SU-DHL-6 (cell line): ENCODE measurements around the gene MCUR1.

ENCODE experiments used
- H2AFZ ChIP-seq: fragments of 200-600 bp; sonication (generic); 2 replicates; pipeline ENCODE4 v1.6.1; 2014; ENCODE audit warnings: low read depth, mild to moderate bottlenecking, moderate library complexity, mixed read lengths, antibody characterized with exemption, low read length; ENCODE audit not compliant: severe bottlenecking
- H3F3A ChIP-seq: fragments of 200-600 bp; shearing (Covaris generic); 2 replicates; pipeline ENCODE4 v1.6.0; 2016; ENCODE audit warnings: antibody characterized with exemption, mild to moderate bottlenecking; ENCODE audit not compliant: insufficient read depth
- H3K27ac ChIP-seq: fragments of 200-600 bp; sonication (generic); 2 replicates; pipeline ENCODE4 v1.5.1; 2016; ENCODE audit warnings: low read depth, mild to moderate bottlenecking, low read length, moderate library complexity, mixed read lengths
- H3K27me3 ChIP-seq: fragments of 200-600 bp; sonication (generic), shearing (Covaris generic); 2 replicates; pipeline ENCODE4 v1.6.0; 2014; ENCODE audit warnings: mild to moderate bottlenecking, low read length
- H3K36me3 ChIP-seq: fragments of 200-600 bp; sonication (generic); 2 replicates; pipeline ENCODE4 v1.6.1; 2014; ENCODE audit warnings: mild to moderate bottlenecking, low read length, mixed read lengths
- H3K4me2 ChIP-seq: fragments of 300-600, 200-600 bp; shearing (Covaris generic), sonication (generic); 2 replicates; pipeline ENCODE4 v1.6.0; 2014; ENCODE audit warnings: low read length, low read depth, mild to moderate bottlenecking; ENCODE audit not compliant: poor library complexity, severe bottlenecking
- H3K4me3 ChIP-seq: fragments of 200-600 bp; sonication (generic); 2 replicates; pipeline ENCODE4 v1.5.1; 2014; ENCODE audit warnings: antibody characterized with exemption, low read length, mild to moderate bottlenecking, mixed read lengths; ENCODE audit not compliant: insufficient read depth, poor library complexity, severe bottlenecking
- H3K79me2 ChIP-seq: fragments of 200-600 bp; sonication (generic); 2 replicates; pipeline ENCODE4 v1.6.1; 2014; ENCODE audit warnings: mild to moderate bottlenecking, low read length, moderate library complexity; ENCODE audit not compliant: insufficient read depth
- H3K9ac ChIP-seq: fragments of 200-600 bp; sonication (generic); 2 replicates; pipeline ENCODE4 v1.7.0; 2014; ENCODE audit warnings: mild to moderate bottlenecking, low read length
- H3K9me2 ChIP-seq: fragments of 200-600 bp; sonication (generic); replicated peaks from 2 replicates; pipeline ENCODE4 v1.6.1; 2014; ENCODE audit warnings: low read length; ENCODE audit not compliant: insufficient read depth
- H3K9me3 ChIP-seq: fragments of 200-600 bp; sonication (generic); 2 replicates; pipeline ENCODE4 v1.6.1; 2014; ENCODE audit warnings: low read length, mixed read lengths; ENCODE audit not compliant: insufficient read depth
- H4K20me1 ChIP-seq: fragments of 200-600 bp; sonication (generic); 2 replicates; pipeline ENCODE4 v1.6.1; 2014; ENCODE audit warnings: low read depth, mild to moderate bottlenecking, antibody characterized with exemption, low read length, moderate library complexity, mixed read lengths
- CTCF ChIP-seq: fragments of 200-600 bp; sonication (generic); IDR thresholded peaks from one replicate; pipeline ENCODE4 v1.5.1; 2017; ENCODE audit warnings: antibody characterized with exemption, mild to moderate bottlenecking, low read length, moderate library complexity; ENCODE audit not compliant: insufficient read depth, poor library complexity, severe bottlenecking
- EZH2phosphoT487 ChIP-seq: fragments of 200-600 bp; sonication (generic), shearing (Covaris generic); conservative IDR thresholded peaks from 2 replicates; pipeline ENCODE4 v1.6.1; 2018; ENCODE audit warnings: mild to moderate bottlenecking, antibody characterized with exemption, low read length, moderate library complexity, mixed read lengths

Gene MCUR1

GRCh38 chr6:13827032-13827431, 12.7 kb upstream of the MCUR1 start:
- TF ChIP-seq CTCF: no peak
- no peak for TF ChIP-seq EZH2phosphoT487

GRCh38 chr6:13825871-13826270, 11.5 kb upstream of the MCUR1 start:
- H3K9me2 ChIP-seq: no peaks in the 10 kb centered on the region
- TF ChIP-seq CTCF (no peak), EZH2phosphoT487 (no peak)
- no peaks in the 10 kb centered on the region for H3K9me3 ChIP-seq
- no peaks in the 10 kb centered on the region for H3K79me2 ChIP-seq
- no peaks in the 10 kb centered on the region for H3K36me3 ChIP-seq
- no peak overlapping the region for H3K9ac ChIP-seq
- no peak overlapping the region for H3K4me3 ChIP-seq
- H3K27ac ChIP-seq: no peak overlapping the region
- H3K27me3 ChIP-seq: 0 out of 2 replicates have a peak, but pooled peaks cover 2% of the 10 kb centered on the region
- no peaks in the 10 kb centered on the region for H4K20me1 ChIP-seq
- no peak overlapping the region for H2AFZ ChIP-seq
- H3K4me2 ChIP-seq: no peak overlapping the region
- no peaks in the 10 kb centered on the region for H3F3A ChIP-seq

More at GRCh38 chr6:13827032-13827431, 12.7 kb upstream of the MCUR1 start:
- H3F3A ChIP-seq: no peaks in the 10 kb centered on the region
- no peaks in the 10 kb centered on the region for H3K9me3 ChIP-seq
- no peaks in the 10 kb centered on the region for H3K79me2 ChIP-seq
- H3K9ac ChIP-seq: no peak overlapping the region
- H2AFZ ChIP-seq: no peak overlapping the region
- H3K4me3 ChIP-seq: no peak overlapping the region
- H3K36me3 ChIP-seq: no peaks in the 10 kb centered on the region
- no peaks in the 10 kb centered on the region for H4K20me1 ChIP-seq
- no peaks in the 10 kb centered on the region for H3K9me2 ChIP-seq
- no peak overlapping the region for H3K27ac ChIP-seq
- H3K27me3 ChIP-seq: 0 out of 2 replicates have a peak, but pooled peaks cover 2% of the 10 kb centered on the region
- H3K4me2 ChIP-seq: no peak overlapping the region

GRCh38 chr6:13818341-13818740, 4.0 kb upstream of the MCUR1 start:
- Histone ChIP-seq H3K9ac (no peak overlapping the region), H4K20me1 (no peaks in the 10 kb centered on the region), H3K4me2 (no peak overlapping the region), H3K9me3 (no peaks in the 10 kb centered on the region), H3K9me2 (no peaks in the 10 kb centered on the region), H3F3A (peaks cover 11% of the 10 kb centered on the region), H3K4me3 (no peak overlapping the region), H2AFZ (no peak overlapping the region), H3K27me3 (no peaks in the 10 kb centered on the region), H3K79me2 (peaks cover 5% of the 10 kb centered on the region), H3K36me3 (no peaks in the 10 kb centered on the region), H3K27ac (no peak overlapping the region)
- TF ChIP-seq EZH2phosphoT487 (no peak), CTCF (no peak)
